GM21526 (cell line): ENCODE data around the gene PHF2.

Experiments used
- ATAC-seq: cut with Tn5 transposase; IDR thresholded peaks from one replicate; pipeline ENCODE4 v1.9.1; 2021; ENCODE audit warnings: moderate library complexity; ENCODE audit not compliant: unreplicated experiment, low FRiP score

PHF2 gene

DNA sequence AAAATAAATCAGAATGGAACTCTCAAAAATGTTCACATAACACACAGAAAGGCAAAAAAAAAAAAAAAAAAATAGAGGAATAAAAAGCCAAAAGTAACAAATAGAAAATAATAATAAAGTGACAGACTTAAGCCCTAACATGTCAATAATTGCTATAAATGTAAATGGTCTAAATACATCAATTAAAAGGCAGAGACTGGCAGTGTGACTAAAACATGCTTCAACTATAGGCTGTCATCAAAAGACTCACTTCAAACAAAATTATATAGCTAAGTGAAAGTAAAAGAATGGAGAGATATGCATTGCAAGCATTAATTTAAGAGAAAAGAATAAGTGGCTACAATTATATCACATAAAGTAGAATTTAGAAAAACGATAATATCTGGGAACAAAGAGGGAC lies 114.2 kb downstream of the PHF2 start:
- ATAC-seq, result no peak

GRCh38 chr9:93693129-93693528 lies 116.7 kb downstream of the PHF2 start:
- ATAC-seq, result no peak

- no peak for ATAC-seq
Observed at GRCh38 chr9:93697352-93698139, 121.2 kb downstream of the PHF2 start.

GRCh38 chr9:93698140-93698908 lies 121.9 kb downstream of the PHF2 start:
- ATAC-seq, result no peak

DNA sequence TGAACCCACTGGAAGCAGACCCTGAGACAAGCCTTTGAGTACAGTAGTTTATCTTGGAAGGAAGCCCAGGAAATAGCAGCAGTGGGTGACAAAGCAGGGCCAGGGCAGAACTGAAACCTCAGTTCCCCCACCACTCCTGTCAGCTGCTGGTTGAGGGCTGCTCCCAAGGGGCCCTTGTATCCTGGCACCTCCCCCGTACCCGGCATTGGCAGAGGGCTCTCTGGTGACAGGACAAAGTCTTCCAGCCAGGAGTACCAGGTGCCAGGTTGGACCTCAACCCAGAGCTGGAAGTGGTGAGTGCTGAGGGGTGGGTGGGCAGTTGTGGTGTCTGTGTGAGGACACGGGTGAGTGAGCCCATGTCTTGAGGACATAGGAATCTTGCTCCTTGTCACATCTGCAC lies 123.3 kb downstream of the PHF2 start:
- ATAC-seq, result no peak

DNA sequence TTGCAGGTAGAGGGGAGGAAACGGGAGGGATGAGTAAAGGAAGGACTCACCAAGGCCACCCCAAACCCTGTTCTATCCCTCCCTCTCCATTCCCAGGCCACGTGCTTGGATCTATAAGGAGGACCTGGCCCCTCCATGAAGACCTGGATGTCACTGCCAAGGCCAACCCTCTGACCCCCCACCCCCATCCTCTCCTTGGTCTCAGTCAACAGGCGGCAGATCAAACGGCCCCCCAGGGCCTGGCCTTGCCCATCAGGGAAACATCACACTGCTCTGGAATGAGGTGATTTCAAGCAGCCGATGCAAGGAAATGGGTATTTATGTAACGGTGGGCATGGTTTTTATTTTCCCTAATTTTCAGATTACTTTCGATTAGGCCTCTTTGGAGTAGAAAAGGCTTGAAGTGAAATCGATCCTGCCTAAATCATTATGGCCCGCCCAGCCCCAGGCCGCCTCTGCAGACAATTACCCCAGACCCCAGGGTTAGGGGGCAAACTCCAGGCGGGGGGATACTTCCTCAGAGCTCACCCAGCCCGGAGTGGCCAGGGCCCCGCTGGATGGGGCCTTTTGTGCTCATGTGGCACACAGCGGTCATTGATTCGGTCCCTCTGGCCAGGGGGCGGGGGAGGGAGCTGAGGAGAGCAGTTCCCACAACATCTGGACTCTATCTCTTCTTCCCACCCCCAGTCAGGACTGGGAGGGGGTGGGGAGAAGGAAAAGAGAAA lies 125.3 kb downstream of the PHF2 start:
- ATAC-seq, result no peak

DNA sequence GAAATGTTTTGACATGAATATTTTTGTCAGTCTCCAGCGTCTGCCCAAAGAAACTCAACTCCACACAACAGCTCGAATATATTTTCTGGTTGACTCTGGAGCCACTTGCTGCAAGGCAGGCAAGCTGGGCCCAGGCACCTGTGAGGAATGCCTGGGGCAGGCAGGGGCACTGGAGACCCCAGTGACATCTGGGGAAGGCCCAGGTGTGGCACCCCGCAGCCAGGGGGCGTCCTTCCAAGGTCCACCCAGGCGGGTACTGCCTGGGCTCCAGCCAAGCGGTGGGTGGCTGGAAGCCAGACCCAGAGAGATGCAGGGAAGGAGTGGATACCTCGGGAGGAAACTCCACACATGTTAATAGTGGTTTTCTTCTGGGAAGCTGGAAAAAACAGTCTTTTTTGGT lies 125.9 kb downstream of the PHF2 start:
- no peak for ATAC-seq

GRCh38 chr9:93708289-93708986 lies 132.1 kb downstream of the PHF2 start:
- ATAC-seq, result no peak

DNA sequence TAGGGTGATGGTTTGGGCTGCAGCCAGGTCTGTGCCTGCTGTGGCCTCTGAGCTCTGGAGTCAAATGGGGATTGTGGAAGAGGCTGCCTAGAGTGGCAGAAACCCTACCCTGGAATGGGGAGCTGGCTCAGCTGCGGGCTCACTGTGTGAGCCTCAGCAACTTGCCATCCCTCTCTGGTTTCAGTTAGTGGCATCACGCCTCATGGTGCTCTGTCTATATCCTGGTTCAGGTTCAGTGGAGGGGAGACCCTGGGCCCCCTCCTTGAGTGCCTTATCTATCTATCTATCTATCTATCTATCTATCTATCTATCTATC lies 132.6 kb downstream of the PHF2 start:
- ATAC-seq, result no peak

DNA sequence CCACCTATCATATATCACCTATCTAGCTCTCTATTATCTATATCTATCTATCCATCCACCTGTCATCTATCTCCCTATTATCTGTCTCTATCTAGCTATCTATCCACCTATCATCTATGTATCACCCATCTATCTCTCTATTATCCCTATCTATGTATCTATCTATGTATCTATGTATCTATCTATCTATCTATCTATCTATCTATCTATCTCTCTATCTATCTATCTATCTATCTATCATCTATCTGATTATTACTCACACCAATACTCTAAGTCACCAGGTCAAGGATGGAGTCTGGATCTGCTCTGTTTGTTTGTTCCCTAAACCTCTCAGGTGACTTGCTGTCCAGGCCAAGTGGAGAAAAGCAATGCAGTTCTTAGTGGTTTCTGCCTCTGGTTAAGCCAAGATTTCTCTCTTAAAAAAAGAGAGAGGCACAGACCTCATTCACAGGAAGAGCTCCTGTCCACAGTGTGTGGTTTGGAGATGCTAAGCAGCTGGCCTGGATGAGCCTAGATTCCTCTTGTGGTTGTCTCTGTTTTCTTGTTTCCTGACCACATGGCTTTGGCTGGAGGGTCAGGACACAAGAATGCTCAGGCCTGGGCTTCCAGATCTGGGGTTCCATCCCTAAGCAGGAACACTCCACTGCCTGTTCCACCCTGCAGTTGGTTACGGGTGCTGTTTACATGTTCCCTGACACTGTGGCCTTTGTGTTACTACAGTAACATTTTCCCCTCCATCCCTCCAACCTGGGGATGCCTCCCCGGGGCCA lies 133.4 kb downstream of the PHF2 start:
- ATAC-seq, result no peak

DNA sequence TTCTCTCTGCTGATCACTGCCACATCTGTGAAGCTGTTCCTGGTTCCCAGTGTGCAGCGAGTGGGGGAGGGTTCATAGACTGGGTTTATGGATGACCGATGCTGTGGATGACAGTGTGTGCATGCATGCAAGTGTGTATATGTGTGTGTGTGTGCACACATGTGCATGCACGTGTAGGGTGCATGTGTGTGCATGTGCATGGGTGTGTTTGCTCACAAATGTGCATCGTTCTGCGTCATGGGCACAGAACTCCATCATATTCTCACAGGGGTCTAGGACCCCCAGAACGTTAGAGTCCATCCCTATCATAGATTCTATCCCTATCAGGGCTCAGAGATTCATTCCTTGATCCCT lies 134.0 kb downstream of the PHF2 start:
- ATAC-seq, result no peak

GRCh38 chr9:93711002-93711401 lies 134.6 kb downstream of the PHF2 start:
- ATAC-seq, result no peak

- ATAC-seq, result no peak
Observed at GRCh38 chr9:93712896-93713295, 136.5 kb downstream of the PHF2 start.

GRCh38 chr9:93713716-93714115 lies 137.3 kb downstream of the PHF2 start:
- ATAC-seq, result no peak

DNA sequence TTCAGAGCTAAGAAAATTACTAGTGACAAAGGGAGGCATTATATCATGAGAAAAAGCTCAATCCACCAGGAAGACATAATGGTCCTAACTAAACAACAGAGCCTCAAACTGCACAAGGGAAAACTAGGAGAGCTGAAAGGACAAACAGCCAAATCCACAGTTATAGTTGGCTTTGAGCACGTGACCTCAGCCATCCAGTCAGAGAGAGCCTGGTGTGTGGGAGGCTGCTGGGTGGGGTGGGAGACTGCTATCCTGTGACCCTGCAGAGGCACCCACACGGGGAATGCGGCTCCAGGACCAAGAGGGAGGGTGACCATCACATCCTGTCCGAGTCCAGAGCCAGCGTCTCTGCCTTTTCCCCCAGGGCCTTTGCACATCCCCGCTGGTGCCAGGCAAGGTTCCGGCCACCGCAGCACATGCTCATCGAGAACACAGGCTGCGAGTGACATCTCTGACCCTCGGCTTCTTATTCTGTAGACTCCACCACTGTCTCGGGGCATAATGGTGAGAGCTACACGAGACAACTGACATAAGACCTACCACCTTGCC lies 145.1 kb downstream of the PHF2 start:
- no peak for ATAC-seq

- ATAC-seq, result no peak
Observed at GRCh38 chr9:93724852-93725251, 148.5 kb downstream of the PHF2 start.

GRCh38 chr9:93725382-93725781 lies 149.0 kb downstream of the PHF2 start:
- no peak for ATAC-seq

DNA sequence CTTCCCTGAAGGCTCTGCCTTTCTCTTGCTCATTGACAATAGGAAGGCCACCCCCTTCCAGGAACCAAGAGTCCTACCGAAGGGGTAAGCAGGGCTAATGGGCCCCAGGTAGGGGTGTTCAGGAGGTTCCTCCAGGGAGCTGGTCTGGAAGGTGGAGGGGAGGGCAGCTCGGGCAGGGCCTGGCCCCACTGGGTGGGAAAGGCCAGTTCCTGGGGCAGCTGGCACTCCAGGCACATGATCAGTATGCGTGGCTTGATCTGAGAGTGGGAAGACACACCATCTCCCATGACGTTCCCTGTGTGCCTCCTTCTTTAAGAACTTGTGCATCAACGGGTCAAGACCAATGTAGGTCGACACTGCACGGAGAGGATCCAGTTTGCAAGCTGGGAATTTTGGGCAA lies 149.8 kb downstream of the PHF2 start:
- ATAC-seq, result no peak
